Stimulated activated CD8-positive, alpha-beta memory T cell treated with anti-CD3 and anti-CD28 coated beads, Interleukin-4, amount 100 ng/mL, for 4 hours (primary cell): Measurements from ENCODE around the gene MRPL3.

Experiments
- DNase-seq, 2 donors: peaks; one replicate each; pipeline ENCODE4 v3.0.0-alpha.2; 2020; ENCODE audit warnings: low read depth in 2 of 2, low spot score in 1 of 2

Gene MRPL3

GRCh38 chr3:131502530-131503319 is at the start of gene MRPL3:
MRPL3 (minus strand) TSS chr3:131502971; CDS start chr3:131502821, 150 bp downstream.
- peak; percentile 71 to 74 for DNase-seq

GRCh38 chr3:131551761-131552160 is 49.0 kb upstream of the MRPL3 start:
- DNase-seq, result no peak

GRCh38 chr3:131550562-131551465 is 48.0 kb upstream of the MRPL3 start:
- DNase-seq, result no peak

- no peak for DNase-seq
Observed at GRCh38 chr3:131549340-131549739, 46.6 kb upstream of the MRPL3 start.

- no peak for DNase-seq
Observed at GRCh38 chr3:131547585-131547984, 44.8 kb upstream of the MRPL3 start.

GRCh38 chr3:131546441-131546840 is 43.7 kb upstream of the MRPL3 start:
- no peak for DNase-seq

GRCh38 chr3:131544557-131544956 is 41.8 kb upstream of the MRPL3 start:
- DNase-seq, result no peak

GRCh38 chr3:131543714-131544113 is 40.9 kb upstream of the MRPL3 start:
- no peak for DNase-seq

GRCh38 chr3:131541288-131541687 is 38.5 kb upstream of the MRPL3 start:
- no peak for DNase-seq

GRCh38 chr3:131540821-131541220 is 38.0 kb upstream of the MRPL3 start:
- no peak for DNase-seq

GRCh38 chr3:131540143-131540542 is 37.4 kb upstream of the MRPL3 start:
- no peak for DNase-seq

GRCh38 chr3:131538968-131539367 is 36.2 kb upstream of the MRPL3 start:
- no peak for DNase-seq

GRCh38 chr3:131537531-131537930 is 34.8 kb upstream of the MRPL3 start:
- no peak for DNase-seq

GRCh38 chr3:131535596-131535995 is 32.8 kb upstream of the MRPL3 start:
- DNase-seq, result no peak

GRCh38 chr3:131535131-131535530 is 32.4 kb upstream of the MRPL3 start:
- DNase-seq, result no peak

GRCh38 chr3:131532645-131533044 is 29.9 kb upstream of the MRPL3 start:
- DNase-seq, result no peak

GRCh38 chr3:131530843-131531242 is 28.1 kb upstream of the MRPL3 start:
- DNase-seq, result no peak

GRCh38 chr3:131530388-131530787 is 27.6 kb upstream of the MRPL3 start:
- no peak for DNase-seq

- DNase-seq, result no peak
Observed at GRCh38 chr3:131526801-131527347, 24.1 kb upstream of the MRPL3 start.

- DNase-seq, result no peak
Observed at GRCh38 chr3:131518680-131519079, 15.9 kb upstream of the MRPL3 start.

GRCh38 chr3:131505421-131505820 is 2.6 kb upstream of the MRPL3 start:
- no peak for DNase-seq

GRCh38 chr3:131503320-131503635 is 507 bp upstream of the MRPL3 start:
- DNase-seq, result no peak
